H1 (cell line): ENCODE results near the gene GLDC.

ENCODE experiments used
- BACH1 ChIP-seq: IDR thresholded peaks from 2 replicates; pipeline ENCODE4 v1.6.1; 2012; ENCODE audit warnings: low read length, improper control_type of control experiment
- CEBPB ChIP-seq: IDR thresholded peaks from 2 replicates; pipeline ENCODE4 v1.6.1; 2012; ENCODE audit warnings: low read depth, low read length
- CTCF ChIP-seq, 3 experiments: IDR thresholded peaks; 1 replicate in 2 of 3; 2 replicates in 1 of 3; pipeline versions ENCODE4 v1.5.1 to v1.6.1; 2011; ENCODE audit warnings: low read length in 3 of 3, mild to moderate bottlenecking in 3 of 3, inconsistent platforms in 2 of 3, low read depth in 1 of 3, moderate library complexity in 1 of 3; ENCODE audit not compliant: insufficient read depth in 1 of 3; ENCODE audit errors: control extremely low read depth in 1 of 3
- EZH2 ChIP-seq: fragments of 200-600 bp; sonication (generic); IDR thresholded peaks from 2 replicates; pipeline ENCODE4 v1.7.1; 2012; ENCODE audit warnings: low read depth, mild to moderate bottlenecking, moderate library complexity, low read length, inconsistent platforms; ENCODE audit not compliant: severe bottlenecking
- KDM1A ChIP-seq: fragments of 200-600, 300-600 bp; sonication (generic); IDR thresholded peaks from 2 replicates; pipeline ENCODE4 v1.7.1; 2016; ENCODE audit warnings: mild to moderate bottlenecking, low read length, borderline replicate concordance
- MAFK ChIP-seq: IDR thresholded peaks from 2 replicates; pipeline ENCODE4 v1.6.1; 2012; ENCODE audit warnings: low read depth, mild to moderate bottlenecking, improper control_type of control experiment, low read length
- POLR2AphosphoS5 ChIP-seq: IDR thresholded peaks from 2 replicates; pipeline ENCODE4 v1.6.1; 2011; ENCODE audit warnings: low read depth, low read length

- TF ChIP-seq BACH1: no peak
- TF ChIP-seq POLR2AphosphoS5: no peak
- TF ChIP-seq KDM1A: no peak
- TF ChIP-seq CEBPB: no peak
- no peak for TF ChIP-seq MAFK
- no peak for TF ChIP-seq CTCF (IDR thresholded peaks at IDR 0.05; ENCODE audit: control extremely low read depth in 1 of 3, insufficient read depth in 1 of 3, low read depth in 1 of 3, low read length in 3 of 3)
- no peak for TF ChIP-seq EZH2
Measured at GRCh38 chr9:6579613-6580012, 65.9 kb downstream of the GLDC start.
